WTC11 (cell line): ENCODE measurements around the gene SLC40A1.

Experiments used
- CBFB ChIP-seq: sonication (generic); formaldehyde crosslinking; IDR thresholded peaks from 2 replicates; pipeline ENCODE4 v1.8.1; 2022; ENCODE audit warnings: mild to moderate bottlenecking, low read depth, missing genetic modification reagents
- CREB1 ChIP-seq: sonication (generic); formaldehyde crosslinking; IDR thresholded peaks from 2 replicates; pipeline ENCODE4 v1.8.0; 2023; ENCODE audit warnings: mild to moderate bottlenecking, missing genetic modification reagents
- CTCF ChIP-seq: fragments of 200-600 bp; IDR thresholded peaks from 2 replicates; pipeline ENCODE4 v1.8.0; 2022; ENCODE audit warnings: antibody characterized with exemption
- E2F5 ChIP-seq: sonication (generic); formaldehyde crosslinking; IDR thresholded peaks from 2 replicates; pipeline ENCODE4 v1.8.1; 2022; ENCODE audit warnings: mild to moderate bottlenecking, moderate library complexity, missing genetic modification reagents
- JUN ChIP-seq: sonication (generic); formaldehyde crosslinking; IDR thresholded peaks from 2 replicates; pipeline ENCODE4 v1.8.0; 2023; ENCODE audit warnings: mild to moderate bottlenecking, missing genetic modification reagents
- TEAD4 ChIP-seq: sonication (generic); formaldehyde crosslinking; IDR thresholded peaks from 2 replicates; pipeline ENCODE4 v1.8.0; 2022; ENCODE audit warnings: mild to moderate bottlenecking, missing genetic modification reagents

GRCh38 chr2:189566046-189566445 lies 14.5 kb downstream of the SLC40A1 start:
- TF ChIP-seq CBFB (CRISPR knock-in tag) = no peak
- no peak for TF ChIP-seq CTCF
- no peak for TF ChIP-seq CREB1
- no peak for TF ChIP-seq TEAD4
- TF ChIP-seq E2F5 (CRISPR knock-in tag) = no peak
- no peak for TF ChIP-seq JUN (CRISPR knock-in tag)
